HAP-1 (cell line): ENCODE results near the gene COL11A1.

ENCODE experiments used
- DNase-seq, 2 experiments: peaks; one replicate each; pipeline ENCODE4 v3.0.0-alpha.2; 2016 to 2020; ENCODE audit warnings: low spot score in 2 of 2
- H3K27me3 ChIP-seq: fragments of 250-450 bp; sonication (Bioruptor Pico); 2 replicates; pipeline ENCODE4 v1.5.1; 2020; ENCODE audit warnings: low read depth, mild to moderate bottlenecking, moderate library complexity
- H3K36me3 ChIP-seq: fragments of 250-450 bp; sonication (Bioruptor Pico); replicated peaks from 2 replicates; pipeline ENCODE4 v1.5.1; 2020; ENCODE audit warnings: mild to moderate bottlenecking
- H3K4me1 ChIP-seq: fragments of 250-450 bp; sonication (Bioruptor Pico); 2 replicates; pipeline ENCODE4 v1.5.1; 2020; ENCODE audit warnings: mild to moderate bottlenecking
- H3K4me3 ChIP-seq: fragments of 250-450 bp; sonication (Bioruptor Pico); 2 replicates; pipeline ENCODE4 v1.5.1; 2020; ENCODE audit warnings: mild to moderate bottlenecking, moderate library complexity
- H3K9me3 ChIP-seq: fragments of 250-450 bp; sonication (Bioruptor Pico); 2 replicates; pipeline ENCODE4 v1.5.1; 2020; ENCODE audit warnings: mild to moderate bottlenecking, moderate library complexity
- in situ Hi-C: fragments of 300-500 bp; cut with MboI; formaldehyde crosslinking; loops from 3 replicates; pipeline ENCODE4 v1.14.3; 2020; ENCODE audit warnings: low sequenced_read_pairs, inconsistent platforms, mixed read lengths

COL11A1 gene

GRCh38 chr1:103110701-103111100, 2.4 kb upstream of the COL11A1 start:
- in situ Hi-C loops, result no loop called here

GRCh38 chr1:103109311-103109920, 1.1 kb upstream of the COL11A1 start:
- in situ Hi-C loops, result no loop called here
- peaks cover 34% of the 10 kb centered on the region for H3K4me1 ChIP-seq
- H3K27me3 ChIP-seq, result no peaks in the 10 kb centered on the region
- H3K4me3 ChIP-seq, result peak overlapping the region; percentile 40; the same call in 1 of the 2 replicates
- H3K9me3 ChIP-seq, result no peaks in the 10 kb centered on the region
- peak; percentile 31 to 37 for DNase-seq
- H3K36me3 ChIP-seq, result no peaks in the 10 kb centered on the region

More at GRCh38 chr1:103110701-103111100, 2.4 kb upstream of the COL11A1 start:
- Histone ChIP-seq H3K4me3 (no peak overlapping the region), H3K27me3 (no peaks in the 10 kb centered on the region), H3K36me3 (no peaks in the 10 kb centered on the region), H3K9me3 (no peaks in the 10 kb centered on the region), H3K4me1 (peaks cover 34% of the 10 kb centered on the region)
- peak; percentile 43 to 79 for DNase-seq

GRCh38 chr1:103107741-103108375, 464 bp downstream of the COL11A1 start:
- Histone ChIP-seq H3K9me3 (no peaks in the 10 kb centered on the region), H3K27me3 (no peaks in the 10 kb centered on the region), H3K36me3 (no peaks in the 10 kb centered on the region), H3K4me1 (peaks cover 23% of the 10 kb centered on the region), H3K4me3 (peak overlapping the region; percentile 40)
- peak in 1 of 2 experiments; percentile 30 for DNase-seq
- in situ Hi-C loops, result no loop called here

- Histone ChIP-seq H3K9me3 (no peaks in the 10 kb centered on the region), H3K36me3 (no peaks in the 10 kb centered on the region), H3K4me1 (peaks cover 17% of the 10 kb centered on the region), H3K27me3 (no peaks in the 10 kb centered on the region), H3K4me3 (peak overlapping the region; percentile 40)
- in situ Hi-C loops, result no loop called here
- peak; percentile 46 to 68 for DNase-seq
These were observed 1.6 kb downstream of the COL11A1 start for GRCh38 chr1:103106426-103107341.

GRCh38 chr1:103101399-103101798, 6.9 kb downstream of the COL11A1 start:
- Histone ChIP-seq H3K4me3 (no peak overlapping the region), H3K4me1 (peaks cover 3% of the 10 kb centered on the region; the same call in 1 of the 2 replicates), H3K9me3 (no peaks in the 10 kb centered on the region), H3K36me3 (no peaks in the 10 kb centered on the region), H3K27me3 (no peaks in the 10 kb centered on the region)
- no peak for DNase-seq
- in situ Hi-C loops, result no loop called here

DNA sequence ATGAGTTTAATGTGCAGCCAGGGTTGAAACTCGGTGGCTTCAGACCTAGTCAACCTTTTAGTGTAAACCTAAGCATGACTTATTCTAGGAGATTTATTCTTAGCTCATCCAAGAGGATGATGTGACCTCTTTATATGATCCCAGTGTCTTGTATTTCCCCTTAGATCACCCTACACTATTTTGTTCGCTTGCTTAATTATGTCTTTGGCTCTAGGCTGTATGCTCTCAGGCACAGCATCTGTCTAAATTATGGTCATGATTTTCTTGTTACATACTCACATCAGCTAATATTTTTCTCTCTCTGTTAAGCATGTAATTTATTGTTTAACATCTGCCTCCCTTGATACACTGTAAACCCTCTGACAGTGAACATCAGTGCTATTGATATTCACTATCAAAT, 19.1 kb downstream of the COL11A1 start:
- Histone ChIP-seq H3K4me3 (no peak overlapping the region), H3K36me3 (no peaks in the 10 kb centered on the region), H3K27me3 (no peaks in the 10 kb centered on the region), H3K4me1 (no peaks in the 10 kb centered on the region), H3K9me3 (no peaks in the 10 kb centered on the region)
- DNase-seq, result no peak
- in situ Hi-C loops, result no loop called here

- Histone ChIP-seq H3K4me1 (no peaks in the 10 kb centered on the region), H3K36me3 (no peaks in the 10 kb centered on the region), H3K27me3 (no peaks in the 10 kb centered on the region), H3K4me3 (no peak overlapping the region), H3K9me3 (no peaks in the 10 kb centered on the region)
- DNase-seq, result no peak
- in situ Hi-C loops, result no loop called here
These were observed 21.1 kb downstream of the COL11A1 start for GRCh38 chr1:103087256-103087655.

DNA sequence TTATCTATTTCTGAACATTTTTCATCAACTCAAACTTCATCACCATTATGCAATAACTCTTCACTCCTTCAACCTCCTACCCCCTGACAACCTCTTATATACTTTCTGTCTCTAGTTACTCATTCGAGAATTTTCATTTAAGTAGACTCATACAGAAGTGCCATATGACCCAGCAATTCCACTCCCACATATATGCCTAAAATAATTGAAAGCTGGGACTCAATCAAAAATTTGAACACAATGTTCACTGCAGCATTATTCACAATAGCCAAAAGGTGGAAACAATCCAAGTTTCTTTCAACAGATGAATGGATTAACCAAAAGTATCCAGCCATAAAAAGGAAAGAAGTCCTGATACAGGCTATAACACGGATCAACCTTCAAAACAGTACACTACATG, 24.1 kb downstream of the COL11A1 start:
- no peaks in the 10 kb centered on the region for H3K27me3 ChIP-seq
- in situ Hi-C loops, result no loop called here
- H3K9me3 ChIP-seq, result no peaks in the 10 kb centered on the region
- no peaks in the 10 kb centered on the region for H3K36me3 ChIP-seq
- no peak overlapping the region for H3K4me3 ChIP-seq
- no peaks in the 10 kb centered on the region for H3K4me1 ChIP-seq
- DNase-seq, result no peak

GRCh38 chr1:103075316-103076000, 32.9 kb downstream of the COL11A1 start:
- DNase-seq, result no peak
- H3K9me3 ChIP-seq, result no peaks in the 10 kb centered on the region
- H3K36me3 ChIP-seq, result no peaks in the 10 kb centered on the region; the same call in 1 of the 2 replicates
- no peaks in the 10 kb centered on the region for H3K27me3 ChIP-seq
- no peaks in the 10 kb centered on the region for H3K4me1 ChIP-seq
- in situ Hi-C loops, result no loop called here
- H3K4me3 ChIP-seq, result no peak overlapping the region

DNA sequence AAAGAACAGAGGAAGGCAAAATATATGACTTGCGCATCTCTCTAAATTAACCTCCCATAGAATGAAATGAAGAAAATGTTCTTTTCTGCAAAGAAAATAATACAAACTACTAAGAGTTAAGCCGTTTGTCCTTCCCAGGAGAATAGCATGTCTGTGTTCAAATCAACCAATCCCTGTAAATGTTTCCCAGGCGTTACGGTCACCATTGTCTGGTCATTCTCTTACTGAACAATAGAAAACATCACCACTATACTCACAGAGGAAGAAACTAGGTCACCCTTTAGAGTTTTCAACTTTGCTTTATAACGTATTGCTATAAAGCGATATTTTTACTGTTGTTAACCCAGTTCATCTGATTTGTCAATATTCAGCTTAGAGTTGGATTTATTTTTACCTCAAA, 34.1 kb downstream of the COL11A1 start:
- no peaks in the 10 kb centered on the region for H3K4me1 ChIP-seq
- DNase-seq, result no peak
- no peak overlapping the region for H3K4me3 ChIP-seq
- in situ Hi-C loops, result no loop called here
- H3K27me3 ChIP-seq, result no peaks in the 10 kb centered on the region
- no peaks in the 10 kb centered on the region; the same call in 1 of the 2 replicates for H3K36me3 ChIP-seq
- H3K9me3 ChIP-seq, result no peaks in the 10 kb centered on the region

DNA sequence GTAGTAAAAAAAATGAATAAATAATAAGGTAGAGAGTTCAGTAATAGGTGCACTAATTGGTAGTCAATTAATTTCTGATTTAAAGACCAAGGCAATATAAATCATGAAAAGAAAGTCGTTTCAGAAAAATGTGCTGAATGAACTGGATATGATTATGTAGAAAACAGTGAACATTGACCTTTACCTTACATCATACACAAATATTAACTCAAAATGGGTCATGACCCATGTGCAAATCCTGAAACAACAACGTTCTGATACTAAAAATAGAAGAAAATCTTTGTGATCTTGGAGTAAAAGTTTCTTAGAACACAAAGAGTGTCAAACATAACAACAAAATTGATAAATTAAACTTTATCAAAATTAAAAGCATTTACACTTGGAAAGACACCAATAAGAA, 39.1 kb downstream of the COL11A1 start:
- no peak overlapping the region for H3K4me3 ChIP-seq
- no peak for DNase-seq
- H3K9me3 ChIP-seq, result no peaks in the 10 kb centered on the region
- H3K36me3 ChIP-seq, result no peaks in the 10 kb centered on the region; the same call in 1 of the 2 replicates
- H3K4me1 ChIP-seq, result no peaks in the 10 kb centered on the region
- in situ Hi-C loops, result no loop called here
- H3K27me3 ChIP-seq, result no peaks in the 10 kb centered on the region

GRCh38 chr1:103063921-103064320, 44.4 kb downstream of the COL11A1 start:
- Histone ChIP-seq H3K36me3 (no peaks in the 10 kb centered on the region), H3K27me3 (no peaks in the 10 kb centered on the region), H3K4me1 (no peaks in the 10 kb centered on the region), H3K9me3 (no peaks in the 10 kb centered on the region), H3K4me3 (no peak overlapping the region)
- DNase-seq, result no peak
- in situ Hi-C loops, result no loop called here

DNA sequence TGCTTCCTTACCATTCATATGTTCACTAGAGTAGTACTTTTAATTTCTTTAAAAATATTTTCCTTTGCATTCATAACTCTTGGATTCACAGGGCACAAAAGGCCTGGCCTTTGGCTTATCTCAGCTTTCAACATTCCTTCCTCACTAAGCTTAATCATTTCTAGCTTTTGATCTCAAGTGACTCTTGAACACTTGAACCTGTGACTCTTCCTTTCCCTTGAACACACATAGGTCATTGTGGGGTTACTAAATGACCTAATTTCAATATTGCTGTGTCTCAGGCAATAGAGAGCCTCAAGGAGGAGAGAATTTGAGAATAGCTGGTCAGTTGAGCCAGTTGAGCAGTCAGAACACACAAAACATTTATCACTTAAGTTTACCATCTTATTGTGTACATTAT, 49.9 kb downstream of the COL11A1 start:
- DNase-seq, result no peak
- no peaks in the 10 kb centered on the region for H3K9me3 ChIP-seq
- no peaks in the 10 kb centered on the region for H3K4me1 ChIP-seq
- no peaks in the 10 kb centered on the region for H3K36me3 ChIP-seq
- H3K27me3 ChIP-seq, result no peaks in the 10 kb centered on the region
- H3K4me3 ChIP-seq, result no peak overlapping the region
- in situ Hi-C loops, result no loop called here
